Brain microvascular endothelial cell (primary cell): Measurements from ENCODE around the gene RNU5B-1.
"Not testable (repeated sequence)": the region's sequence is repeated elsewhere in the genome, so short reads cannot be mapped to it uniquely, and the experiment has no call there.

Experiments used
- DNase-seq: peaks from one replicate; pipeline ENCODE4 v3.0.0-alpha.2; 2020
- H3K27ac ChIP-seq: fragments of 250-450 bp; sonication (Bioruptor Pico); 2 replicates; pipeline ENCODE4 v1.5.1; 2020; ENCODE audit warnings: mild to moderate bottlenecking, moderate library complexity
- H3K27me3 ChIP-seq: fragments of 250-450 bp; sonication (Bioruptor Pico); replicated peaks from 2 replicates; pipeline ENCODE4 v1.5.1; 2020; ENCODE audit warnings: mild to moderate bottlenecking
- H3K36me3 ChIP-seq: fragments of 250-450 bp; sonication (Bioruptor Pico); replicated peaks from 2 replicates; pipeline ENCODE4 v1.5.1; 2020; ENCODE audit warnings: mild to moderate bottlenecking
- H3K4me3 ChIP-seq: 2 replicates; pipeline ENCODE4 v1.5.1; 2011; ENCODE audit warnings: low read depth, mild to moderate bottlenecking, control low read depth, low read length, moderate library complexity
- CTCF ChIP-seq: IDR thresholded peaks from 2 replicates; pipeline ENCODE4 v1.5.1; 2011; ENCODE audit warnings: low read depth, mild to moderate bottlenecking, moderate library complexity, low read length, control low read depth, inconsistent platforms; ENCODE audit errors: missing control alignments
- in situ Hi-C: cut with HindIII; loops from 2 replicates; pipeline ENCODE4 v1.10.0; 2017; ENCODE audit warnings: low sequenced_read_pairs, low pct_ligation_motif_present

The RNU5B-1 gene

GRCh38 chr15:65344214-65344913 lies 39.9 kb downstream of the RNU5B-1 start:
- no peaks in the 10 kb centered on the region for H3K36me3 ChIP-seq
- H3K4me3 ChIP-seq = no peak overlapping the region
- H3K27ac ChIP-seq = no peak overlapping the region
- no peak for TF ChIP-seq CTCF
- in situ Hi-C loops = no loop called here
- no peaks in the 10 kb centered on the region for H3K27me3 ChIP-seq
- DNase-seq = no peak

- no peaks in the 10 kb centered on the region for H3K27me3 ChIP-seq
- H3K4me3 ChIP-seq = no peak overlapping the region
- DNase-seq = no peak
- H3K36me3 ChIP-seq = no peaks in the 10 kb centered on the region
- H3K27ac ChIP-seq = no peak overlapping the region
- in situ Hi-C loops = no loop called here
- TF ChIP-seq CTCF = no peak
Observed at GRCh38 chr15:65344914-65345275, 40.4 kb downstream of the RNU5B-1 start.

DNA sequence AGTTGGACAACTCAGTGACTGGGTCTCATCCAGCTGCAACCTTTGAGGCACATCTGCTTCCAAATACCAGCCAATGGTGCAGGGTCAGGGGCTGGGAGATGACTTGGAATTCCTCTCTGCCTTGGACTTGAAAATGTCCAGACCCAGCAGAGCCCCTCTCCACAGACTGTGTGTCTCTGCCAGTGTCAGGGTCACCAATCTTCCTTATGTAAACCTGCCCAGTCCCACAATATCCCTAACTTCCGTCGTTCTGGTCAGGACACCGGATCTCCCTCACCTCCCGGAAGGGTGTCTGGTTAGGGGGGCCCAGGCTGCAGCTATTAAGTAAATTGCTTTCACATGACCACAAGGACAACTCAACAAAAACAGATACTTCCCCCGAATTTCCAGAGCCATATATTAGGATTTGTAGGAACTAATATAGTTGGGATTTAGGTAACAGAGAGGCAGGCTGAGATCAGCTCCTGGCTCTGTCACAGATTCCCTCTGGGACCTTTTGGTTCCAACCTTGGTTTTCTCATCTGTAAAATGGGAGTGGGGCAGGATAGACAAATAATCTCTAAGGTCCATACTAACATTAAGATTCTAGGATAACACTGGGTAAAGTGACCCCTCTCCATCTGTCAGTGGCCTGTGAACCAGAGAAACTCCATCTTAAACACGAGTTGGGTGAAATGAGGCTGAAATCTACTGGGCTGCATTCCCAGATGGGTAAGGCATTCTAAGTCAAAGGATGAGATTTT lies 42.5 kb downstream of the RNU5B-1 start:
- Histone ChIP-seq H3K27me3 (no peaks in the 10 kb centered on the region), H3K4me3 (no peak overlapping the region), H3K27ac (no peak overlapping the region), H3K36me3 (no peaks in the 10 kb centered on the region)
- no peak for DNase-seq
- in situ Hi-C loops = no loop called here
- no peak for TF ChIP-seq CTCF

DNA sequence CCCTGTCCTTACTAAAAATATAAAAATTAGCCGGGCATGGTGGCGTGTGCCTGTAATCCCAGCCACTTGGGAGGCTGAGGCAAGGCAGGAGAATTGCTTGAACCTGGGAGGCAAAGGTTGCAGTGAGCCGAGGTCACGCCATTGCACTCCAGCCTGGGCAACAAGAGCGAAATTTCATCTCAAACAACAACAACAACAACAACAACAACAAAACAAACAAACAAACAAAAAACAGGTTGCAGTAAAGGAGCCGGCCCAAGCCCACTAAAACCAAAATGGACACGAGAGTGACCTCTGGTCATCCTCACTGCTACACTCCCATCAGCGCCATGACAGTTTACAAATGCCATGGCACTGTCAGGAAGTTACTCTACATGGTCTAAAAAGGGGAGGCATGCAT lies 43.3 kb downstream of the RNU5B-1 start:
- H3K4me3 ChIP-seq, DNase-seq, in situ Hi-C loops, H3K27me3 ChIP-seq, H3K36me3 ChIP-seq, H3K27ac ChIP-seq: not testable (repeated sequence)

- Histone ChIP-seq H3K27ac (no peak overlapping the region), H3K27me3 (peaks cover 6% of the 10 kb centered on the region), H3K4me3 (no peak overlapping the region), H3K36me3 (no peaks in the 10 kb centered on the region)
- in situ Hi-C loops = no loop called here
- DNase-seq = no peak
- TF ChIP-seq CTCF = no peak
Observed at GRCh38 chr15:65349338-65349737, 44.9 kb downstream of the RNU5B-1 start.

DNA sequence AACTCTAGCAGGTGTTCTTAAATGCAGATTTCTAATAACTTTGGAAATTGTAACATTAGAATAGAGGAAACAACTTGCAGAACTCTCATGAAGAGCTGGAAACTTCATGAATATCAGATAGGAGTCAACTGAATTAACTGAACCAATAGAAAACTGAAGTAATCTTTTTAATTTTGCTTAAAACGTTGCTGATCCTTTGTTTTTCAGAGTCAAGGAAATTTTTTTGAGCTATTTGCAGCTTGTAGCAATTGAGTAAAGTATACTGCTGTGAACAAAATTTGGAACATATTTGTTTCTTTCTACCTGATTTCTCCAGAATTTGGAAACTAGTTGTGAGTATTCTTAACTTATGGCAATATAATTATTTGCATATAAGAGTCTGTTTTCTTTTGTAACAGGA lies 47.5 kb downstream of the RNU5B-1 start:
- H3K36me3 ChIP-seq, H3K4me3 ChIP-seq, in situ Hi-C loops, DNase-seq, H3K27ac ChIP-seq: not testable (repeated sequence)
- peaks cover 19% of the 10 kb centered on the region for H3K27me3 ChIP-seq
